Lower leg skin (tissue), 3 donors: ENCODE measurements around the gene LMO4.

Experiments
- CTCF ChIP-seq, 3 donors: fragments of 450-650 bp; IDR thresholded peaks; one replicate each; pipeline ENCODE4 v1.5.1; 2016; ENCODE audit warnings: antibody characterized with exemption in 3 of 3, mild to moderate bottlenecking in 3 of 3, moderate library complexity in 2 of 3
- POLR2A ChIP-seq, 2 donors: fragments of 450-650 bp; IDR thresholded peaks; one replicate each; pipeline ENCODE4 v1.6.1; 2016 to 2017; ENCODE audit warnings: antibody characterized with exemption in 2 of 2, mild to moderate bottlenecking in 1 of 2, moderate library complexity in 1 of 2

GRCh38 chr1:87392248-87393192, 63.8 kb downstream of the LMO4 start:
- TF ChIP-seq CTCF (IDR thresholded peaks at IDR 0.05) (no peak), POLR2A (IDR thresholded peaks at IDR 0.05) (no peak)
